ENCODE results near the gene TRIP12.
"Not testable (repeated sequence)": the region's sequence is repeated elsewhere in the genome, so short reads cannot be mapped to it uniquely, and the experiment has no call there.

The TRIP12 gene

DNA sequence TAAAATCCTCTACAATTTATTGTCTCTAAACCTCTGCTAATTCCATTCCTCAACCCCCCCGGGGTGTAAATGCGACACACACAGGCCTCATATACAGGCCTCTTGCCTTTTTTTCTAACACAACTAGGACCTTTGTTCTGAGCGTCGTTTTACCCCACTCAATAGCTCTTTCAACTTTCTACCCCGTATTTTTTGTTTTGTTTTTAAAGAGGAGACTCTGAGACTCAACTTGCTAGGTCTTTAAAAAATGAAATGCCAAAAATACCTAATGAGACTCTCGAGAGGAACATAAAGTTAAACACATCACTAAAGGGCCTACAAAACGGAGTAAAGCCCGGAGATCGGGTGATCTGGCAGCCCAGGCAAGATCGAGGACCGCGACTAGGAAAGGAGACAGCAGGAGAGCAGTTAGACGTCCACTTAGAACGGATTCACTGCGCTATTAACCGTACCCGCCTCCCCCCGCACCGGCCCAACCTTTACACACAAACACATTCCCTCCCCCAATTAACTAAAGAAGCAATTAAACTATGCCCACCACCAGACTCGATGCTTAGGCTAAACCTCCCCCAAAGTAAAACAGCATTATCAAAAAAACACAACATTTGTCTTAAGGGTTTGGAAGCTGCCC is 1.7 kb downstream of the TRIP12 start:
- no peak for DNase-seq

DNA sequence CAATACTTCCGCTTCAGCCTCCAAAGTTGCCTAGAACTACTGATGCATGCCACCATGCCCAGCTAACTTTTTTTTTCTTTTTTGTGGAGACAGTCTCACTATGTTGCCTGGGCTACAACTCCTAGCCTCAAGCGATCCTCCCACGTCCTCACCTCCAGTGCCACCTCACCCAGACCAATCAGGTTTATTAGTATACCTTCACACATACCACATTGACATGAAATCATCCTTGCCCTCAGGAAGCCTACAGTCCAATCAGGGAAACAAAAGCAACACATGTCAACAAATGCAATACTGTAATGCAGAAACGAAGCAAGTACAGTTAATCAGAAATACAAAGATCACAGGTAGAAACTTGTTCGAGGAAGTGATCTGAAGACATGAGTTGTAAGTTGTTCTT is 4.0 kb downstream of the TRIP12 start:
- no peak for DNase-seq

GRCh38 chr2:229914171-229914570 is 7.6 kb downstream of the TRIP12 start:
- no peak for DNase-seq

GRCh38 chr2:229910832-229911412 is 10.9 kb downstream of the TRIP12 start:
- DNase-seq = no peak

GRCh38 chr2:229910147-229910831 is 11.5 kb downstream of the TRIP12 start:
- DNase-seq = no peak

GRCh38 chr2:229909090-229909489 is 12.7 kb downstream of the TRIP12 start:
- DNase-seq = no peak

- no peak for DNase-seq
These were observed 16.2 kb downstream of the TRIP12 start for GRCh38 chr2:229905601-229906000.

DNA sequence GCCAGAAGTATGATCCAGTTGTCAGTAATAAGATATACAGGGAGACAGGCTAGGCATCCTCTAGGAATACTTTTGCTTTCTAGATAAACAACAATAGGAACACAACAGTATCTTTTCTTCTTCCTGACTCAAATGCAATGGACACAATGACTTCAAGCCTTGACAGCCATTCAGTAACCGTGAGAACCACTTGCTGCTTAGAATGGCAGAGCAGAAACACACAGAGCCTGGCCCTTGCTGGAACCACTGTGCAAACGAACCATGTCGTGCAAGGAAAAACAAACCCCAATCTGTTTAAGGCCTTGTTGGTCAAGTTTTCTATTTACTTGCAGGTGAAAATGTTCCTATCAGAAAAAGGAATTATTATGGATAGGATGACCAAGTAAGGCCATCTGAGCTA is 18.8 kb downstream of the TRIP12 start:
- no peak for DNase-seq

DNA sequence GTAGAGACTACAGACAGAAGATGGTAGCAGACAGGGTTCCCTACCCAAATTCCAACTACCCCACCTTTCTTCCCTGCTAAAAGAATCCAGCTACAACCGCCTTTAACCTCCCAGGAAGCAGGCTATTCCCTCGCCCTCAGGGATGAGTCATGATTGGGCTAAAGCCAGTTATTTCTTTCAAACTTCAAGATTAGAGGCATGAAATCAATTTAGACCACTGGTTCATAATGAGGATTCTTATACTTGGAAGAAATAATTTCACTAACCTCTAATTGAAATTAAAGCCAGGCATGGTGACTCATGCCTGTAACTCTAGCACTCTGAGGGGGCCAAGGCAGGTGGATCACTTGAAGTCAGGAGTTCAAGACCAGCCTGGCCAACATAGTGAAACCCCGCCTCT is 20.0 kb downstream of the TRIP12 start:
- no peak for DNase-seq

DNA sequence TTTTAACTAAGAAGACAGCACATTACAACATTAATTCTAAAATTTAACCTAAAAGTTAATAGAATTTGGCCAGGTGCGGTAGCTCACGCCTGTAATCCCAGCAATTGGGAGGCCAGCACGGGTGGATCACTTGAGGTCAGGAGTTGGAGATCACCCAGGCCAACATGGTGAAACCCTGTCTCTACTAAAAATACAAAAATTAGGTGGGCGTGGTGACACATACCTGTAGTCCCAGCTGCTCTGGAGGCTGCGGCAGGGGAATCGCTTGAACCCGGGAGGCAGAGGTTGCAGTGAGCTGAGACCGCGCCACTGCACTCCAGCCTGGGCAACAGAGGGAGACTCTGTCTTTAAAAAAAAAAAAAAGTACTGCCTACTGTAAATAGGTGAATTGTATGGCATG is 21.3 kb downstream of the TRIP12 start:
- not testable (repeated sequence) for DNase-seq

DNA sequence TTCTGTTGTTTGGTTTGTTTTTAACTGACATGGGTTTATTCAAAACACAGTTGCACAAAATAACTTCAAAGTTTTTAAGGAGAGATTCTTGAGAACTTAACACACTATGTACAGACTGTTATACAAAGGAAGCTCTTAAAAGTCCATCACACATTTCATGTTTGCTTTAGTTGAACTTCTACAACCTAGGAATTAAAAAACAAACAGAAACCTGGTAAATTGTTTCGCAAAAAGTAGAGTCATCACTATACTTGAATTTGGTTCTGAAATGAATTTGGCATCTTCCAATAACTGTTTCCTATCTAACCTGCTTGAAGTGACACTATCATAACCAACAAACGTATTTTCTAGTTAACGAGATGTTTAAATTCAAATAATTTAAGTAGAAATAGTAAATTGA is 21.8 kb downstream of the TRIP12 start:
- no peak for DNase-seq

- no peak for DNase-seq
These were observed 22.2 kb downstream of the TRIP12 start for GRCh38 chr2:229899604-229900003.

- DNase-seq = no peak
These were observed 25.0 kb downstream of the TRIP12 start for GRCh38 chr2:229896857-229897256.

- no peak for DNase-seq
These were observed 32.8 kb downstream of the TRIP12 start for GRCh38 chr2:229889023-229889422.

DNA sequence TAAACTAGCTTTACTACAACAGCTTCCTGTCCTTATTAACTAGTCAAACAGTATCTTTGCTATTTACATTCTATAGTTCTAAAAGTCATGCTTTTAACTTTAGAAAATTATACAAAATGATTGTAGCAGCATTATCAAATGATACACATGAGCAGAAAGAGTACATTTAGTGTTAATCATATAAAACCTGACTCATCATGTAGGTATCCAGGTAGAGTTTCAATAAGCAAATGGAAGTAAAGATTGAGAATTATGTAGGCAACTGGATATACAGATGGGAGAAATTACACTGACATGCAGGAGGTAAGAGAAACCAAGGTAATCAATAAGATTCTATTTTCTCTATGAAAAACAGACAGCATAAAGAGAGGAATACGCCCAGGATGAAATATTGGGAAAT is 33.8 kb downstream of the TRIP12 start:
- DNase-seq = no peak

- no peak for DNase-seq
These were observed 34.4 kb downstream of the TRIP12 start for GRCh38 chr2:229887441-229887840.

DNA sequence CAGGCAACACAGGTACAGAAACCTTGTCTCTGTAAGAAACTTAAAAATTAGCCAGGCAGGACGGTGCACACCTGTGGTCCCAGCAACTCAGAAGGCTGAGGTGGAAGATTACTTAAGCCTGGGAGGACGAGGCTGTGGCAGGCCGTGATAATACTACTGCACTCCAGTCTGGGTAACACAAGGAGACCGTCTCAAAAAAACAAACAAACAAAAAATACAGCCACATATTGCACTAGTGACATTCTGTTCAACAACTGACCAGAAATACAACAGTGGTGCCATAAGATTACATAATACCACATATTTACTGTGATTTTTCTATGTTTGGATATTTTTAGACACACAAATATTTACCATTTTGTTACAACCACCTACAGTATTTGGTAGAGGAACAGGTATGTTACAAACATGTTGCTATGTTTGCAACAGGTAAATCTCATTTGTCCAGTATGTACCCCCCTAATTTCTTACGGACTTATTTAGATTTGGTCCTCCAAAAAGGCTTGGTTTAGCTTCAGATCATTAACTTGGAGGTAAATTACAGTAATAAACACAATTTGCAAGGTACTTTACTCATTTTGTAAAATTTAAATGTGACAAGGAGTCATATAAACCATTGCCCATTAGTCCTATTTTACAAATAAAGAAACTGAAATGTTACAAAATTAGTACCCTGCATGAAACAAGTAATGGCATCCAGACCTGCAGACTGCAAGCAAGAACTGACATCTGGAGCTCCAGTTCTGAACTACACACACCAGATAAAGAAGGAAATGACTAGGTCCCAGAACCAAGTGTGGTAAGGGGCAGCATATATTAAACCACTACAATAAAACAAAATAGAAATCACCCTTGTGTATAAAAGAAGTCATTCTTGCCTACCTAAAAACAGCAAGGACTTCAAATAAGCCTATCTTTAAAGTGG is 36.8 kb downstream of the TRIP12 start:
- no peak for DNase-seq

DNA sequence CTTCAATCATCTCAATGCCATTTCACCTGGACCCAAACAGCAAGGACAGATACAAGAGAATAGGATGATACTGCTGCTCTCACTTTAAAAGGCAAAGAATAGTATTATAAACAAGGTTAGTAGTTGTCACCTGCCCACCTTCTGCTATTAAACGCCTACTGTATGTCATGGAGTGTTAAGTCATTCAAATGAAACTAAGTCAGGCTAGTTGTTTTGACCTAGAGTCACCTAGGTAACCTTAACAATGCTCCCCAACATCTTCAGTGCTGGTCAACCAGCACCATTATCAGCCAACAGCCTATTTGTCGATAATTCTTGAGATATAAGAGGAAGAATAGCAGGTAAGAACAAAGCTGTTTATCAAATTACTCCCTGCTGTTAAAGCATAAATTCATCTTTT is 39.2 kb downstream of the TRIP12 start:
- DNase-seq = no peak

GRCh38 chr2:229880892-229881586 is 40.8 kb downstream of the TRIP12 start:
- no peak for DNase-seq

DNA sequence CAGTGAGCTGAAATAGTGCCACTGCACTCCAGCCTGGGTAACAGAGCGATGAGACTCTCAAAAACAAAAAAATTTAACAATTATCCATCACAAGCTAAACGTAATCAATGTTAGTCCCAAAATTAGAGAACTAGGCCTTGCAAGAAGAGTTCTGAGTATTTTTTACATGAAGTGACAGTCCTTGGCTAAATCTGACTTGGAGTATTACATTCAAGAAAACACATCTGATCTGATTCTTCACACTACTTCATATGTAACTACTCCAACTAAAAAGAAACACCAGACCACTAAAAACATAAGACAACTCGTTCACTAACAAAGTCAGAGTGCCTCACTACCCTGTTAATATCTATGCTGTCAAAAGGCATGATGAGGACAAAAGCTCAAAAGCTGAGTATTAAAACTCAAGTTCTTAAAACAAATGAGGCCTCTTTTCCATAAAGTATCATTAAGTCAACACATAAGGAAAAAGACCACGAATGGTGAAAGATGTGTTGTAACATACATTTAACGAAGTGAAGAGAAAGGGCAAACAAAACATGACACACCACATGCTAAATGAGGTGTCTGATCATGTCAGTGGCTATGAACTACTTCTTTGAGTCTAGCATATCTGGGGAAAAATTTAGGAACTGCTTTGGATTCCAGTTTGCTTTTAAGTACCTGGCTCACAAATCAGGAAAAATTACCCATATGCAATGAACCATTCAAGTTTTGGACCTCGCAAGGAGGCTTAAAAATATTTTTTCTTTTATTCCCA is 42.4 kb downstream of the TRIP12 start:
- no peak for DNase-seq

- DNase-seq = no peak
These were observed 46.3 kb downstream of the TRIP12 start for GRCh38 chr2:229875549-229875948.

- no peak for DNase-seq
These were observed 47.2 kb downstream of the TRIP12 start for GRCh38 chr2:229874647-229875046.
